AG09309 (cell line): ENCODE results near the gene PLXNA3.
"Not testable (repeated sequence)": the region's sequence is repeated elsewhere in the genome, so short reads cannot be mapped to it uniquely, and the experiment has no call there.

Experiments
- DNase-seq: peaks from one replicate; pipeline ENCODE4 v3.0.0-alpha.2; 2010; ENCODE audit warnings: low read depth
- H3K4me3 ChIP-seq: 2 replicates; pipeline ENCODE4 v1.5.1; 2011; ENCODE audit warnings: mild to moderate bottlenecking, low read depth, low read length, moderate library complexity; ENCODE audit not compliant: control insufficient read depth
- CTCF ChIP-seq: IDR thresholded peaks from 2 replicates; pipeline ENCODE4 v1.5.1; 2011; ENCODE audit warnings: mild to moderate bottlenecking, low read depth, low read length, inconsistent platforms; ENCODE audit not compliant: insufficient read depth, control insufficient read depth; ENCODE audit errors: missing control alignments

Gene PLXNA3

GRCh38 chrX:154488336-154489075 lies 30.4 kb downstream of the PLXNA3 start:
- no peak for DNase-seq
- no peak overlapping the region for H3K4me3 ChIP-seq
- TF ChIP-seq CTCF = no peak

- no peak for DNase-seq
- peak overlapping the region; percentile 65 for H3K4me3 ChIP-seq
- no peak for TF ChIP-seq CTCF
These were observed 31.1 kb downstream of the PLXNA3 start for GRCh38 chrX:154489182-154489581.

GRCh38 chrX:154490021-154490413 lies 31.9 kb downstream of the PLXNA3 start:
- no peak for DNase-seq
- peak overlapping the region; percentile 65 for H3K4me3 ChIP-seq
- no peak for TF ChIP-seq CTCF

- DNase-seq = peak; percentile 62
- no peak for TF ChIP-seq CTCF
- H3K4me3 ChIP-seq = peak within 1 kb of the TSS; percentile 65
These were observed 32.5 kb downstream of the PLXNA3 start, which contains the start of gene SLC10A3 for GRCh38 chrX:154490414-154491083. Gene SLC10A3 (minus strand): TSS chrX:154490629. CDS start chrX:154488940, 1,689 bp downstream.

GRCh38 chrX:154494715-154495114 lies 36.6 kb downstream of the PLXNA3 start:
- DNase-seq = no peak
- no peak for TF ChIP-seq CTCF
- H3K4me3 ChIP-seq = no peak overlapping the region

GRCh38 chrX:154495472-154495922 lies 37.4 kb downstream of the PLXNA3 start:
- no peak for TF ChIP-seq CTCF
- H3K4me3 ChIP-seq = no peak overlapping the region
- DNase-seq = no peak

GRCh38 chrX:154496591-154497137 lies 38.6 kb downstream of the PLXNA3 start:
- not testable (repeated sequence) for DNase-seq, H3K4me3 ChIP-seq

GRCh38 chrX:154501423-154501822 lies 43.3 kb downstream of the PLXNA3 start:
- not testable (repeated sequence) for DNase-seq, H3K4me3 ChIP-seq
